GM12892 (cell line): ENCODE results near the gene KRTAP10-8.

Source experiments
- POLR2A ChIP-seq: IDR thresholded peaks from 2 replicates; pipeline ENCODE4 v1.6.1; 2011; ENCODE audit warnings: low read depth, low read length, control low read depth
- POLR2AphosphoS5 ChIP-seq: IDR thresholded peaks from 2 replicates; pipeline ENCODE4 v1.6.1; 2011; ENCODE audit warnings: low read depth, low read length, control low read depth
- TAF1 ChIP-seq: IDR thresholded peaks from 2 replicates; pipeline ENCODE4 v1.6.1; 2011; ENCODE audit warnings: low read depth, mild to moderate bottlenecking, control low read depth, low read length, borderline replicate concordance

DNA sequence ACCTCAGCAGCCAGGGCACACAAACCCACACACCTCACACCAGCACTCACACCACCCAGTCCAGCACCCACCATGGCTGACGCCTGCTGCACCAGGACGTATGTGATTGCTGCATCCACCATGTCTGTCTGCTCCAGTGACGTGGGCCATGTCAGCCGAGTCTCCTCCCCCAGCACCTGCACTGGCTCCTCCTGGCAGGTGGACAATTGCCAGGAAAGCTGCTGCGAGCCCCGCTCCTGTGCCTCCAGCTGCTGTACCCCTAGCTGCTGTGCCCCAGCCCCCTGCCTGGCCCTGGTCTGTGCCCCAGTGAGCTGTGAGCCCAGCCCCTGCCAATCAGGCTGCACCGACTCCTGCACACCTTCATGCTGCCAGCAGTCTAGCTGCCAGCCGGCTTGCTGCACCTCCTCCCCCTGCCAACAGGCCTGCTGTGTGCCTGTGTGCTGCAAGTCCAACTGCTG is at the start of gene KRTAP10-8:
- TF ChIP-seq POLR2A = no peak
- TF ChIP-seq POLR2AphosphoS5 = no peak
- no peak for TF ChIP-seq TAF1
